Ishikawa (cell line): Measurements from ENCODE around the gene RGS10.

Experiments used
- FOXM1 ChIP-seq: IDR thresholded peaks from 2 replicates; pipeline ENCODE4 v1.6.1; 2012; ENCODE audit warnings: low read depth, borderline replicate concordance
- YY1 ChIP-seq: IDR thresholded peaks from 2 replicates; pipeline ENCODE4 v1.6.1; 2012; ENCODE audit warnings: low read depth

GRCh38 chr10:119491966-119492757 lies 50.4 kb downstream of the RGS10 start:
- TF ChIP-seq YY1 (no peak), FOXM1 (no peak)
